ENCODE data around the gene ZBTB38. TPM values are rescaled to one million over a fixed set of nuclear protein-coding genes. Genes with fewer than 3 reads are reported as not detected.
A peak's percentile ranks its signal among the peaks of the same experiment; 100 is the strongest.

ZBTB38 gene
- total and polyA plus RNA-seq, 2 donors (not counting 3 experiments of a cell fraction or from before 2014, with no cell fraction given): 31.1 to 85.2 TPM

GRCh38 chr3:141336672-141337522 is 31.4 kb upstream of the ZBTB38 start:
- Histone ChIP-seq H4K20me1 (replicated peaks; ENCODE audit: control insufficient read depth, extremely low read depth, insufficient read depth, low read length) (no peaks in the 10 kb centered on the region), H3K27ac (ENCODE audit: insufficient read depth, low read depth, low read length) (peak overlapping the region; percentile 61), H3K9ac (replicated peaks; ENCODE audit: extremely low read depth, insufficient read depth, low read length) (peak overlapping the region; percentile 27), H3K9me3 (replicated peaks; ENCODE audit: control insufficient read depth, insufficient read depth, low read length) (no peaks in the 10 kb centered on the region), H3K79me2 (ENCODE audit: control insufficient read depth, insufficient read depth, low read length) (no peaks in the 10 kb centered on the region), H3K4me2 (ENCODE audit: insufficient read depth, low read length) (peak overlapping the region; percentile 40), H3K27me3 (ENCODE audit: control insufficient read depth in 2 of 2, insufficient read depth in 2 of 2, low read length in 2 of 2) (no peaks in the 10 kb centered on the region), H3K9me1 (replicated peaks; ENCODE audit: control insufficient read depth, extremely low read depth, insufficient read depth, low read length) (no peaks in the 10 kb centered on the region), H3K4me3 (replicated peaks in 1 of 3; ENCODE audit: insufficient read depth in 1 of 3, low read depth in 1 of 3, low read length in 3 of 3) (no peak overlapping the region), H3K4me1 (ENCODE audit: control insufficient read depth, extremely low read depth, insufficient read depth, low read length) (peaks cover 26% of the 10 kb centered on the region), H2AFZ (ENCODE audit: low read depth, low read length) (peak overlapping the region; percentile 52), H3K36me3 (ENCODE audit: control insufficient read depth in 2 of 2, extremely low read depth in 1 of 2, insufficient read depth in 2 of 2, low read length in 2 of 2) (no peaks in the 10 kb centered on the region)
- ChIA-PET CTCF (interaction anchor here (0.8 to 2.1 kb wide), 13 partner anchors 10 to 118 kb away, joined by 3 to 15 read pairs (median 4); no protein-coding TSS in a partner anchor), POLR2A (interaction anchor here (1.1 kb wide), 1 partner anchor 9 kb away, joined by 3 read pairs; no protein-coding TSS in a partner anchor)
- FAIRE-seq: peak; percentile 69
- TSS peak; percentile 45 for BruUV-seq (replicated peaks)
- DNase-seq (ENCODE audit: low read depth, low spot score): no peak
- no peak for TF ChIP-seq GATA2 (IDR thresholded peaks at IDR 0.05; ENCODE audit: insufficient read depth, insufficient read length, low read depth, low read length)
- TF ChIP-seq FOS (IDR thresholded peaks at IDR 0.05; ENCODE audit: borderline replicate concordance, insufficient read depth, low read length): peak; percentile 79
- TF ChIP-seq MYC (IDR thresholded peaks at IDR 0.05; ENCODE audit: low read depth, low read length): no peak
- TF ChIP-seq POLR2A (IDR thresholded peaks at IDR 0.05; ENCODE audit: low read depth, low read length): no peak
- no peak for TF ChIP-seq EZH2 (IDR thresholded peaks at IDR 0.05; ENCODE audit: borderline replicate concordance, low read depth, low read length, severe bottlenecking)
- no peak for TF ChIP-seq MAX (IDR thresholded peaks at IDR 0.05; ENCODE audit: insufficient read depth, insufficient read length)
- TF ChIP-seq POLR2AphosphoS5 (IDR thresholded peaks at IDR 0.05; ENCODE audit: insufficient read depth, low read depth, low read length): peak; percentile 41
- TF ChIP-seq, protein P1, sequence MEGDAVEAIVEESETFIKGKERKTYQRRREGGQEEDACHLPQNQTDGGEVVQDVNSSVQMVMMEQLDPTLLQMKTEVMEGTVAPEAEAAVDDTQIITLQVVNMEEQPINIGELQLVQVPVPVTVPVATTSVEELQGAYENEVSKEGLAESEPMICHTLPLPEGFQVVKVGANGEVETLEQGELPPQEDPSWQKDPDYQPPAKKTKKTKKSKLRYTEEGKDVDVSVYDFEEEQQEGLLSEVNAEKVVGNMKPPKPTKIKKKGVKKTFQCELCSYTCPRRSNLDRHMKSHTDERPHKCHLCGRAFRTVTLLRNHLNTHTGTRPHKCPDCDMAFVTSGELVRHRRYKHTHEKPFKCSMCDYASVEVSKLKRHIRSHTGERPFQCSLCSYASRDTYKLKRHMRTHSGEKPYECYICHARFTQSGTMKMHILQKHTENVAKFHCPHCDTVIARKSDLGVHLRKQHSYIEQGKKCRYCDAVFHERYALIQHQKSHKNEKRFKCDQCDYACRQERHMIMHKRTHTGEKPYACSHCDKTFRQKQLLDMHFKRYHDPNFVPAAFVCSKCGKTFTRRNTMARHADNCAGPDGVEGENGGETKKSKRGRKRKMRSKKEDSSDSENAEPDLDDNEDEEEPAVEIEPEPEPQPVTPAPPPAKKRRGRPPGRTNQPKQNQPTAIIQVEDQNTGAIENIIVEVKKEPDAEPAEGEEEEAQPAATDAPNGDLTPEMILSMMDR (IDR thresholded peaks at IDR 0.05; ENCODE audit: extremely low read depth in 1 of 2, insufficient read depth in 1 of 2, low read depth in 1 of 2, low read length in 2 of 2): no peak
- peak; percentile 15 for TF ChIP-seq JUN (IDR thresholded peaks at IDR 0.05; ENCODE audit: borderline replicate concordance, insufficient read depth, insufficient read length, low read depth)
- dilution Hi-C loops (cut with MboI; ENCODE audit: extremely low pct_ligation_motif_present, low sequenced_read_pairs) (no loop called here), intact Hi-C loops (cut with micrococcal nuclease) (no loop called here)

All from endothelial cell of umbilical vein (primary cell).